Vagina (tissue), 2 donors: ENCODE data around the gene ISLR. TPM values are rescaled to one million over a fixed set of nuclear protein-coding genes. Genes with fewer than 3 reads are reported as not detected.

Experiments
- DNase-seq, 2 donors: peaks; one replicate each; pipeline ENCODE4 v3.0.0-alpha.2; 2017; ENCODE audit errors: extremely low spot score in 2 of 2
- H3K27ac ChIP-seq: fragments of 200-600 bp; sonication (generic); one replicate; pipeline ENCODE4 v1.5.1; 2019
- H3K27me3 ChIP-seq: fragments of 200-600 bp; sonication (generic); one replicate; pipeline ENCODE4 v1.5.1; 2019
- H3K36me3 ChIP-seq, 2 donors: fragments of 200-600 bp; sonication (generic); one replicate each; pipeline ENCODE4 v1.5.1; 2017 to 2019
- H3K4me1 ChIP-seq: fragments of 200-600 bp; sonication (generic); one replicate; pipeline ENCODE4 v1.5.1; 2019
- H3K4me3 ChIP-seq, 2 donors: fragments of 200-600 bp; sonication (generic); 1 replicate in 1 of 2; 2 replicates in 1 of 2; pipeline ENCODE4 v1.5.1; 2016 to 2019
- H3K9me3 ChIP-seq: fragments of 200-600 bp; sonication (generic); one replicate; pipeline ENCODE4 v1.5.1; 2019
- POLR2A ChIP-seq, 2 donors: fragments of 450-650 bp; IDR thresholded peaks; one replicate each; pipeline ENCODE4 v1.6.1; 2017; ENCODE audit warnings: antibody characterized with exemption in 2 of 2, mild to moderate bottlenecking in 2 of 2, moderate library complexity in 2 of 2
- POLR2AphosphoS5 ChIP-seq, 2 donors: sonication (generic); formaldehyde crosslinking; IDR thresholded peaks; one replicate each; pipeline ENCODE4 v1.9.0; 2017; ENCODE audit warnings: antibody characterized with exemption in 2 of 2, mild to moderate bottlenecking in 2 of 2, low read depth in 1 of 2; ENCODE audit not compliant: insufficient read depth in 1 of 2
- intact Hi-C: fragments of 100-400 bp; cut with DNase I; formaldehyde crosslinking; loops from one replicate; pipeline ENCODE4 v1.15.1; 2023
- total RNA-seq: library from RNA; depleted of rRNA; stranded (reverse); fragments of >200 nt; gene quantifications from one replicate; pipeline ENCODE4 v1.2.3, GENCODE V29; 2016
- TF ChIP-seq, protein P1 (sequence below), 3 experiments: fragments of 450-650 bp in 2 of 3; fragments of 200-600 bp in 1 of 3; sonication (generic) in 1 of 3; IDR thresholded peaks; one replicate each; pipeline ENCODE4 v1.5.1; 2017 to 2019; ENCODE audit warnings: antibody characterized with exemption in 3 of 3, mild to moderate bottlenecking in 2 of 3, moderate library complexity in 2 of 3

ISLR gene
- total RNA-seq, 1 donor from 2014 or later, result 208 TPM

GRCh38 chr15:74215958-74216357 is 42.4 kb downstream of the ISLR start:
- Histone ChIP-seq H3K27ac (no peak overlapping the region), H3K4me1 (no peaks in the 10 kb centered on the region), H3K27me3 (no peaks in the 10 kb centered on the region), H3K9me3 (no peaks in the 10 kb centered on the region), H3K4me3 (no peak overlapping the region), H3K36me3 (no peaks in the 10 kb centered on the region)
- no peak for TF ChIP-seq POLR2A (IDR thresholded peaks at IDR 0.05)
- no peak for TF ChIP-seq POLR2AphosphoS5 (IDR thresholded peaks at IDR 0.05; ENCODE audit: insufficient read depth in 1 of 2, low read depth in 1 of 2)
- TF ChIP-seq, protein P1, sequence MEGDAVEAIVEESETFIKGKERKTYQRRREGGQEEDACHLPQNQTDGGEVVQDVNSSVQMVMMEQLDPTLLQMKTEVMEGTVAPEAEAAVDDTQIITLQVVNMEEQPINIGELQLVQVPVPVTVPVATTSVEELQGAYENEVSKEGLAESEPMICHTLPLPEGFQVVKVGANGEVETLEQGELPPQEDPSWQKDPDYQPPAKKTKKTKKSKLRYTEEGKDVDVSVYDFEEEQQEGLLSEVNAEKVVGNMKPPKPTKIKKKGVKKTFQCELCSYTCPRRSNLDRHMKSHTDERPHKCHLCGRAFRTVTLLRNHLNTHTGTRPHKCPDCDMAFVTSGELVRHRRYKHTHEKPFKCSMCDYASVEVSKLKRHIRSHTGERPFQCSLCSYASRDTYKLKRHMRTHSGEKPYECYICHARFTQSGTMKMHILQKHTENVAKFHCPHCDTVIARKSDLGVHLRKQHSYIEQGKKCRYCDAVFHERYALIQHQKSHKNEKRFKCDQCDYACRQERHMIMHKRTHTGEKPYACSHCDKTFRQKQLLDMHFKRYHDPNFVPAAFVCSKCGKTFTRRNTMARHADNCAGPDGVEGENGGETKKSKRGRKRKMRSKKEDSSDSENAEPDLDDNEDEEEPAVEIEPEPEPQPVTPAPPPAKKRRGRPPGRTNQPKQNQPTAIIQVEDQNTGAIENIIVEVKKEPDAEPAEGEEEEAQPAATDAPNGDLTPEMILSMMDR (IDR thresholded peaks at IDR 0.05), result no peak
- no peak for DNase-seq
- intact Hi-C loops, result no loop called here

- H3K27me3 ChIP-seq, result no peaks in the 10 kb centered on the region
- intact Hi-C loops, result no loop called here
These were observed 43.4 kb downstream of the ISLR start for GRCh38 chr15:74216949-74217348.

GRCh38 chr15:74217907-74218885 is 44.7 kb downstream of the ISLR start:
- Histone ChIP-seq H3K9me3 (no peaks in the 10 kb centered on the region), H3K4me1 (peaks cover 4% of the 10 kb centered on the region), H3K27ac (no peak overlapping the region), H3K36me3 (no peaks in the 10 kb centered on the region), H3K27me3 (no peaks in the 10 kb centered on the region), H3K4me3 (no peak overlapping the region)
- DNase-seq, result no peak
- intact Hi-C loops, result no loop called here
- TF ChIP-seq POLR2A (IDR thresholded peaks at IDR 0.05), result no peak
- no peak for TF ChIP-seq POLR2AphosphoS5 (IDR thresholded peaks at IDR 0.05; ENCODE audit: insufficient read depth in 1 of 2, low read depth in 1 of 2)
- TF ChIP-seq, protein P1 (IDR thresholded peaks at IDR 0.05), result no peak

More at GRCh38 chr15:74216949-74217348, 43.4 kb downstream of the ISLR start:
- no peak for DNase-seq
- Histone ChIP-seq H3K36me3 (no peaks in the 10 kb centered on the region), H3K4me1 (no peaks in the 10 kb centered on the region), H3K4me3 (no peak overlapping the region), H3K9me3 (no peaks in the 10 kb centered on the region), H3K27ac (no peak overlapping the region)
- TF ChIP-seq POLR2AphosphoS5 (IDR thresholded peaks at IDR 0.05; ENCODE audit: insufficient read depth in 1 of 2, low read depth in 1 of 2) (no peak), POLR2A (IDR thresholded peaks at IDR 0.05) (no peak)
- TF ChIP-seq, protein P1 (IDR thresholded peaks at IDR 0.05), result no peak

DNA sequence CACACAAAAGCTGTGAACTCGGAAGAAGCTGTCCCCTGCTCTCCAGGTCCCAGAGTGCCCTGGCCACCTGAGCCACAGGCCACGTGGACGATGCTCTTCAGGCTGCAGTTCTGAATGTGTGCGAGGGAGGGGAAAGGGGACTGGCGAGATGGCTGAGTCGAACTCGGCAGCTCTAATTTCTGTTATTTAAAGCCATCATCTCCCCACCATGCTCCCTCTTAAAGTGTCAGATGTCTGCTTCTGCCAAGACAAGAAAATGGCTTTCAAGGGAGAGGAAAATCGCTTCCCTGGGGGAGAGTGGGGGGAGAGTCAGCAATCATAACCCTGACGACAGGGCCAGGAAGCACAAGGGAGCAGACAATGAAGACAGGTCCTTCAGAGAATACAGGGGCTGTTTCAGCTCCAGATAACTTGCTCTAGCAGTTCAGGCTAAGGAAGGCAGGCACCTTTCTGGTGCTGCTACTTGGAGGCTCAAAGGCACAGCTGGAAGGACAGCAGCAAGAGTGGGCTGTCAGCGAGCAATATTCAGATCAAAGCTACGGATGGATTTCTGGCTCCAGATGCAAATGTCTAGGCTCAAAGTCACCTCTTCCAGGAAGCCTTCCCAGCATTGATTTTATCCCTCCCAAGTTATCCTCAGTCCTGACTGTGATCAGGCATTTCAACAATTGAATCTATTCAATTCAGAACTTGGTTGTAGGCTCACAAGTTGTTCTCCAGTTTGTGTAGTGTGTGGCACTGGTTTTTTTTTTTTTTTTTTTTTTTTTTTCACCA is 47.2 kb downstream of the ISLR start:
- TF ChIP-seq, protein P1 (IDR thresholded peaks at IDR 0.05), result no peak
- TF ChIP-seq POLR2AphosphoS5 (IDR thresholded peaks at IDR 0.05; ENCODE audit: insufficient read depth in 1 of 2, low read depth in 1 of 2), result no peak
- no peak for TF ChIP-seq POLR2A (IDR thresholded peaks at IDR 0.05)
- Histone ChIP-seq H3K9me3 (no peaks in the 10 kb centered on the region), H3K36me3 (no peaks in the 10 kb centered on the region), H3K4me3 (no peak overlapping the region), H3K4me1 (peaks cover 7% of the 10 kb centered on the region), H3K27ac (no peak overlapping the region), H3K27me3 (no peaks in the 10 kb centered on the region)
- no peak for DNase-seq
- intact Hi-C loops, result no loop called here
